ENCODE results near the gene TUBGCP5.

DNA sequence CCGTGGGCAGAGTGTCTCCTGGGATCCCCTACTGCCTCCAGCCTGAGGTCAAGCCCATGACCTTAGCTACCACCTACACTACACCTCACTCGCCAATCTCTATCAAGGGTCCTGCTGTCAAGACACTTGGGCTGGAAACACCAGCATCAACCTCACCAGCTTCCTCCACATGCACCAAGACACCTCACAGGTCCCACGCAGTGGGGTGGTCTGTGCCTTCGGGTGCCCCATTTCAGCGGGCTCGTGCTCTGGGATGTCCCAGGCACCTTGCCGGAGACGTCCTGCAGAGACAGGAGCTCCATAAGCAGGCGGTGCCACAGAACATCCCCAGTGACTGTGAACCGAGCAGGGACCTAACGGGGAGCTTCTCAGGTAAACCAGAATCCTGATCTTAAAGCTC lies 79.2 kb downstream of the TUBGCP5 start:
- TF ChIP-seq CTCF (IDR thresholded peaks at IDR 0.05 in 4 of 5, conservative IDR thresholded peaks at IDR 0.05 in 1 of 5) (no peak), POLR2A (IDR thresholded peaks at IDR 0.05) (no peak)
